ENCODE data around the gene FYB2. TPM values are rescaled to one million over a fixed set of nuclear protein-coding genes. Genes with fewer than 3 reads are reported as not detected.
A peak's percentile ranks its signal among the peaks of the same experiment; 100 is the strongest.

The FYB2 gene
- total RNA-seq, 1 experiment from 2014 or later: not detected

- peak; percentile 88 for DNase-seq (ENCODE audit: unreplicated experiment)
- Mint-ChIP-seq H3K27me3 (ENCODE audit: insufficient read depth, unreplicated experiment) (no peaks in the 10 kb centered on the region), H3K4me1 (ENCODE audit: insufficient read depth, unreplicated experiment) (peaks cover 19% of the 10 kb centered on the region), H3K4me3 (ENCODE audit: unreplicated experiment) (no peak overlapping the region), H3K9me3 (ENCODE audit: unreplicated experiment) (no peaks in the 10 kb centered on the region), H3K27ac (ENCODE audit: low read depth, unreplicated experiment) (no peak overlapping the region), H3K36me3 (ENCODE audit: insufficient read depth, unreplicated experiment) (no peaks in the 10 kb centered on the region)
- BruUV-seq (replicated peaks): no TSS peak
- ChIA-PET CTCF (interaction anchor here (0.6 to 3.7 kb wide), 3 partner anchors 10 to 24 kb away, joined by 3 to 23 read pairs (median 3); no protein-coding TSS in a partner anchor), POLR2A (interaction anchor here (0.5 to 2.0 kb wide), 5 partner anchors 17 to 108 kb away, joined by 3 to 6 read pairs (median 3); no protein-coding TSS in a partner anchor)
- TF ChIP-seq CTCF (IDR thresholded peaks at IDR 0.05; ENCODE audit: unreplicated experiment): no peak
- intact Hi-C loops (cut with micrococcal nuclease): no loop called here
Measured at GRCh38 chr1:56797065-56797685, 22.0 kb downstream of the FYB2 start.

GRCh38 chr1:56795870-56796269 is 23.3 kb downstream of the FYB2 start:
- no peaks in the 10 kb centered on the region for H3K36me3 Mint-ChIP-seq (ENCODE audit: insufficient read depth, unreplicated experiment)
- no peak overlapping the region for H3K27ac Mint-ChIP-seq (ENCODE audit: low read depth, unreplicated experiment)
- H3K9me3 Mint-ChIP-seq (ENCODE audit: unreplicated experiment): no peaks in the 10 kb centered on the region
- ChIA-PET CTCF (interaction anchor here (0.6 to 3.7 kb wide), 3 partner anchors 21 to 31 kb away, joined by 3 to 23 read pairs (median 3); no protein-coding TSS in a partner anchor), POLR2A (interaction anchor here (2.0 kb wide), 1 partner anchor 85 kb away, joined by 6 read pairs; no protein-coding TSS in a partner anchor)
- H3K4me3 Mint-ChIP-seq (ENCODE audit: unreplicated experiment): no peak overlapping the region
- no peak for DNase-seq (ENCODE audit: unreplicated experiment)
- intact Hi-C loops (cut with micrococcal nuclease): loop anchor here (2.0 kb wide), 1 partner anchor 25 kb away; no protein-coding TSS in a partner anchor
- no TSS peak for BruUV-seq (replicated peaks)
- peaks cover 19% of the 10 kb centered on the region for H3K4me1 Mint-ChIP-seq (ENCODE audit: insufficient read depth, unreplicated experiment)
- no peak for TF ChIP-seq CTCF (IDR thresholded peaks at IDR 0.05; ENCODE audit: unreplicated experiment)
- no peaks in the 10 kb centered on the region for H3K27me3 Mint-ChIP-seq (ENCODE audit: insufficient read depth, unreplicated experiment)

- no TSS peak for BruUV-seq (replicated peaks)
- no peak overlapping the region for H3K4me3 Mint-ChIP-seq (ENCODE audit: unreplicated experiment)
- POLR2A ChIA-PET: no interaction called here
- intact Hi-C loops (cut with micrococcal nuclease): no loop called here
- H3K27ac Mint-ChIP-seq (ENCODE audit: low read depth, unreplicated experiment): no peak overlapping the region
- H3K9me3 Mint-ChIP-seq (ENCODE audit: unreplicated experiment): no peaks in the 10 kb centered on the region
- H3K27me3 Mint-ChIP-seq (ENCODE audit: insufficient read depth, unreplicated experiment): no peaks in the 10 kb centered on the region
- CTCF ChIA-PET: interaction anchor here (2.2 kb wide), 1 partner anchor 30 kb away, joined by 12 read pairs; no protein-coding TSS in a partner anchor
- no peaks in the 10 kb centered on the region for H3K36me3 Mint-ChIP-seq (ENCODE audit: insufficient read depth, unreplicated experiment)
- TF ChIP-seq CTCF (IDR thresholded peaks at IDR 0.05; ENCODE audit: unreplicated experiment): no peak
- DNase-seq (ENCODE audit: unreplicated experiment): no peak
- H3K4me1 Mint-ChIP-seq (ENCODE audit: insufficient read depth, unreplicated experiment): no peaks in the 10 kb centered on the region
Measured at GRCh38 chr1:56790036-56790435, 29.2 kb downstream of the FYB2 start.

- no peak for DNase-seq (ENCODE audit: unreplicated experiment)
- BruUV-seq (replicated peaks): no TSS peak
- TF ChIP-seq CTCF (IDR thresholded peaks at IDR 0.05; ENCODE audit: unreplicated experiment): no peak
- no peaks in the 10 kb centered on the region for H3K36me3 Mint-ChIP-seq (ENCODE audit: insufficient read depth, unreplicated experiment)
- intact Hi-C loops (cut with micrococcal nuclease): no loop called here
- ChIA-PET POLR2A (no interaction called here), CTCF (interaction anchor here (0.6 to 1.3 kb wide), 3 partner anchors 32 to 204 kb away, joined by 3 to 4 read pairs (median 4); no protein-coding TSS in a partner anchor)
- H3K9me3 Mint-ChIP-seq (ENCODE audit: unreplicated experiment): no peaks in the 10 kb centered on the region
- H3K4me1 Mint-ChIP-seq (ENCODE audit: insufficient read depth, unreplicated experiment): no peaks in the 10 kb centered on the region
- no peak overlapping the region for H3K4me3 Mint-ChIP-seq (ENCODE audit: unreplicated experiment)
- H3K27me3 Mint-ChIP-seq (ENCODE audit: insufficient read depth, unreplicated experiment): no peaks in the 10 kb centered on the region
- no peak overlapping the region for H3K27ac Mint-ChIP-seq (ENCODE audit: low read depth, unreplicated experiment)
Measured at GRCh38 chr1:56788588-56788987, 30.6 kb downstream of the FYB2 start.

All from MCF 10A (cell line).